Liver (tissue), 3 donors: Measurements from ENCODE around the gene PPP1R14C.

ENCODE experiments used
- ATF3 ChIP-seq: IDR thresholded peaks from 2 replicates; pipeline ENCODE4 v1.6.1; 2016; ENCODE audit warnings: antibody characterized with exemption
- CTCF ChIP-seq: fragments of 150-350 bp; IDR thresholded peaks from 2 replicates; pipeline ENCODE4 v1.5.1; 2017; ENCODE audit warnings: improper control_type of control experiment, low read depth, low read length; ENCODE audit not compliant: missing input control
- EGR1 ChIP-seq, 2 donors: IDR thresholded peaks; 2 replicates each; pipeline ENCODE4 v1.6.1; 2016 to 2018; ENCODE audit warnings: antibody characterized with exemption in 2 of 2, low read depth in 2 of 2
- GABPA ChIP-seq, 2 donors: IDR thresholded peaks in 1 of 2; conservative IDR thresholded peaks in 1 of 2; 2 replicates each; pipeline ENCODE4 v1.6.1; 2016; ENCODE audit warnings: antibody characterized with exemption in 2 of 2, mild to moderate bottlenecking in 1 of 2, moderate library complexity in 1 of 2
- JUND ChIP-seq, 2 donors: IDR thresholded peaks; 2 replicates each; pipeline ENCODE4 v1.6.1; 2016; ENCODE audit warnings: antibody characterized with exemption in 2 of 2
- MAX ChIP-seq: IDR thresholded peaks from 2 replicates; pipeline ENCODE4 v1.6.1; 2016; ENCODE audit warnings: antibody characterized with exemption
- NR2F2 ChIP-seq: IDR thresholded peaks from 2 replicates; pipeline ENCODE4 v1.6.1; 2016; ENCODE audit warnings: antibody characterized with exemption
- RAD21 ChIP-seq, 2 donors: IDR thresholded peaks; 2 replicates each; pipeline ENCODE4 v1.6.1; 2016; ENCODE audit warnings: antibody characterized with exemption in 2 of 2, mild to moderate bottlenecking in 2 of 2
- RXRA ChIP-seq, 2 donors: IDR thresholded peaks; 2 replicates each; pipeline ENCODE4 v1.6.1; 2017 to 2018; ENCODE audit warnings: antibody characterized with exemption in 2 of 2, mild to moderate bottlenecking in 1 of 2
- SP1 ChIP-seq: IDR thresholded peaks from 2 replicates; pipeline ENCODE4 v1.6.1; 2018; ENCODE audit warnings: antibody characterized with exemption, mild to moderate bottlenecking
- TAF1 ChIP-seq: conservative IDR thresholded peaks from 2 replicates; pipeline ENCODE4 v1.6.1; 2016; ENCODE audit warnings: antibody characterized with exemption, mild to moderate bottlenecking
- YY1 ChIP-seq: IDR thresholded peaks from 2 replicates; pipeline ENCODE4 v1.6.1; 2016; ENCODE audit warnings: antibody characterized with exemption, mild to moderate bottlenecking
- ZBTB33 ChIP-seq: IDR thresholded peaks from 2 replicates; pipeline ENCODE4 v1.6.1; 2016; ENCODE audit warnings: antibody characterized with exemption
- TF ChIP-seq, protein P1 (sequence below): IDR thresholded peaks from 2 replicates; pipeline ENCODE4 v1.6.1; 2016; ENCODE audit warnings: antibody characterized with exemption, mild to moderate bottlenecking
- donor health status: healthy.
- donor health status: healthy.

DNA sequence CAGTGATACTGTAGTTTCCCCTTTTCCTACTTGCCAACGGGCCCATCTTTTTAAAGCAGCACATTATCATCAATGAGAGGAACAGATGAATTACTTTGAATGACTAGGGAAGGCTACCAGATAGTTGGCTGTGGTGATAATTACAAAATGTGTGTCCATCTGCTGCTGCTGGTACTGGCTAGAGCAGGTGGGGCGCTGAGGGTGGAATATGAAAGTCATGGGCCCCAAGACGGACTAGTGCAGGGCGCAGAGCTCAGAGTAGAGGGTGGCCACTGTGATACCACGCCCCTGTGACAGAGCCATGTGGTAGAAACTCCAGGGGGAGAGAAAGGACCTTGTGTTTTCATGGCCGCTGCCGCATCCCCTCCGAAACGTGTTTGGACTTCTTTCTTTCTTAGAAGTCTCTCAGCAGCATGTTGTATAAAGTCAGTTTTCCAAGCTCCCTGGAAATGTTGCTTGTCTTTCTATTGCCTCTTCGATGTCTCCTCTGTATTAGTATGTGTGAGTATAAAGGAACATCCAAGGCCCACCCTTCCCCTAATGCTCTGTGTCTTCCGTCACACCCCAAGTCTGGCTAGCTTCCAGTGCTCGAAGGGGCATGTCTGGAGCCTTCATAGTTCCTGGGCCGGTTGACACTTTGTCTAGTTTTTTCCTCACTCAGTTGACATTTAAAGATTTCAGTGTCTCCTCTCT, 88.1 kb downstream of the PPP1R14C start:
- TF ChIP-seq CTCF (no peak), ATF3 (no peak), RAD21 (IDR thresholded peaks at IDR 0.05) (no peak), TAF1 (no peak), YY1 (no peak), NR2F2 (no peak), RXRA (IDR thresholded peaks at IDR 0.05) (no peak), EGR1 (IDR thresholded peaks at IDR 0.05; ENCODE audit: low read depth in 2 of 2) (no peak), MAX (no peak), SP1 (no peak), JUND (IDR thresholded peaks at IDR 0.05) (no peak), GABPA (IDR thresholded peaks at IDR 0.05 in 1 of 2, conservative IDR thresholded peaks at IDR 0.05 in 1 of 2) (no peak), ZBTB33 (no peak)
- TF ChIP-seq, protein P1, sequence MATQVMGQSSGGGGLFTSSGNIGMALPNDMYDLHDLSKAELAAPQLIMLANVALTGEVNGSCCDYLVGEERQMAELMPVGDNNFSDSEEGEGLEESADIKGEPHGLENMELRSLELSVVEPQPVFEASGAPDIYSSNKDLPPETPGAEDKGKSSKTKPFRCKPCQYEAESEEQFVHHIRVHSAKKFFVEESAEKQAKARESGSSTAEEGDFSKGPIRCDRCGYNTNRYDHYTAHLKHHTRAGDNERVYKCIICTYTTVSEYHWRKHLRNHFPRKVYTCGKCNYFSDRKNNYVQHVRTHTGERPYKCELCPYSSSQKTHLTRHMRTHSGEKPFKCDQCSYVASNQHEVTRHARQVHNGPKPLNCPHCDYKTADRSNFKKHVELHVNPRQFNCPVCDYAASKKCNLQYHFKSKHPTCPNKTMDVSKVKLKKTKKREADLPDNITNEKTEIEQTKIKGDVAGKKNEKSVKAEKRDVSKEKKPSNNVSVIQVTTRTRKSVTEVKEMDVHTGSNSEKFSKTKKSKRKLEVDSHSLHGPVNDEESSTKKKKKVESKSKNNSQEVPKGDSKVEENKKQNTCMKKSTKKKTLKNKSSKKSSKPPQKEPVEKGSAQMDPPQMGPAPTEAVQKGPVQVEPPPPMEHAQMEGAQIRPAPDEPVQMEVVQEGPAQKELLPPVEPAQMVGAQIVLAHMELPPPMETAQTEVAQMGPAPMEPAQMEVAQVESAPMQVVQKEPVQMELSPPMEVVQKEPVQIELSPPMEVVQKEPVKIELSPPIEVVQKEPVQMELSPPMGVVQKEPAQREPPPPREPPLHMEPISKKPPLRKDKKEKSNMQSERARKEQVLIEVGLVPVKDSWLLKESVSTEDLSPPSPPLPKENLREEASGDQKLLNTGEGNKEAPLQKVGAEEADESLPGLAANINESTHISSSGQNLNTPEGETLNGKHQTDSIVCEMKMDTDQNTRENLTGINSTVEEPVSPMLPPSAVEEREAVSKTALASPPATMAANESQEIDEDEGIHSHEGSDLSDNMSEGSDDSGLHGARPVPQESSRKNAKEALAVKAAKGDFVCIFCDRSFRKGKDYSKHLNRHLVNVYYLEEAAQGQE = no peak
